ENCODE data around the gene EGFR. TPM values are rescaled to one million over a fixed set of nuclear protein-coding genes. Genes with fewer than 3 reads are reported as not detected.

The EGFR gene
- polyA plus RNA-seq, 1 of the 3 experiments (the other 2 are of a cell fraction) = 37.6 TPM

GRCh38 chr7:54989453-54990225, 29.2 kb upstream of the EGFR start:
- Histone ChIP-seq H3K9ac (no peak overlapping the region), H3K9me3 (peaks cover 5% of the 10 kb centered on the region; the same call in 1 of the 2 replicates), H3K4me1 (ENCODE audit: control insufficient read depth in 1 of 2, insufficient read depth in 2 of 2, low read depth in 1 of 2, low read length in 1 of 2) (peaks cover 3 to 5% of the 10 kb centered on the region in 2 experiments; a peak in 1 of 4 replicates), H2AFZ (ENCODE audit: low read depth) (no peak overlapping the region), H3F3A (replicated peaks; ENCODE audit: insufficient read depth) (peaks cover 13% of the 10 kb centered on the region), H3K36me3 (replicated peaks in 1 of 2; ENCODE audit: control insufficient read depth in 1 of 2, insufficient read depth in 2 of 2, low read length in 1 of 2) (no peaks in the 10 kb centered on the region), H3K9me2 (no peaks in the 10 kb centered on the region), H3K79me2 (ENCODE audit: insufficient read depth) (no peaks in the 10 kb centered on the region), H3K4me3 (ENCODE audit: low read depth in 2 of 2, low read length in 1 of 2) (no peak overlapping the region), H3K4me2 (no peak overlapping the region), H3K27me3 (ENCODE audit: insufficient read depth) (no peaks in the 10 kb centered on the region), H4K20me1 (ENCODE audit: insufficient read depth) (no peaks in the 10 kb centered on the region), H3K27ac (ENCODE audit: low read depth in 2 of 2, low read length in 1 of 2) (no peak overlapping the region)
- WGBS (ENCODE audit: low lambda C conversion rate) = 64% methylated on average over 4 of the region's 4 CpGs
- POLR2A ChIA-PET = no interaction called here
- no peak for DNase-seq
- TF ChIP-seq TCF12 (IDR thresholded peaks at IDR 0.05) (0 out of 2 replicates have a peak, but pooled peaks have one; percentile 21), RAD21 (IDR thresholded peaks at IDR 0.05; ENCODE audit: low read length) (no peak)
- CTCF ChIA-PET = no interaction called here

GRCh38 chr7:54991341-54991740, 27.5 kb upstream of the EGFR start:
- DNase-seq = no peak
- H4K20me1 ChIP-seq (ENCODE audit: insufficient read depth) = no peaks in the 10 kb centered on the region
- no peak overlapping the region for H3K4me2 ChIP-seq
- no peak overlapping the region for H3K4me3 ChIP-seq (ENCODE audit: low read depth in 2 of 2, low read length in 1 of 2)
- peaks cover 0 to 13% of the 10 kb centered on the region in 2 experiments; a peak in 2 of 4 replicates for H3K4me1 ChIP-seq (ENCODE audit: control insufficient read depth in 1 of 2, insufficient read depth in 2 of 2, low read depth in 1 of 2, low read length in 1 of 2)
- H3K9me2 ChIP-seq = no peaks in the 10 kb centered on the region
- H3K36me3 ChIP-seq (replicated peaks in 1 of 2; ENCODE audit: control insufficient read depth in 1 of 2, insufficient read depth in 2 of 2, low read length in 1 of 2) = no peaks in the 10 kb centered on the region
- ChIA-PET CTCF (interaction anchor here (0.7 kb wide), 1 partner anchor 17 kb away, joined by 4 read pairs; no protein-coding TSS in a partner anchor), POLR2A (no interaction called here)
- no peaks in the 10 kb centered on the region for H3K27me3 ChIP-seq (ENCODE audit: insufficient read depth)
- no peak overlapping the region for H3K27ac ChIP-seq (ENCODE audit: low read depth in 2 of 2, low read length in 1 of 2)
- H2AFZ ChIP-seq (ENCODE audit: low read depth) = no peak overlapping the region
- TF ChIP-seq RFX5 (IDR thresholded peaks at IDR 0.05; ENCODE audit: low read length) = no peak
- no peak for TF ChIP-seq FOSL2 (IDR thresholded peaks at IDR 0.05; ENCODE audit: borderline replicate concordance, low read depth)
- no peak for TF ChIP-seq MAX (IDR thresholded peaks at IDR 0.05; ENCODE audit: low read depth)
- no peak for TF ChIP-seq TEAD4 (IDR thresholded peaks at IDR 0.05; ENCODE audit: borderline replicate concordance, insufficient read depth)
- TF ChIP-seq IRF3 (IDR thresholded peaks at IDR 0.05; ENCODE audit: low read depth, low read length) = no peak
- no peak for TF ChIP-seq RAD21 (IDR thresholded peaks at IDR 0.05; ENCODE audit: low read length)
- no peak for TF ChIP-seq MEF2A (IDR thresholded peaks at IDR 0.05; ENCODE audit: borderline replicate concordance, low read depth)
- TF ChIP-seq USF1 (IDR thresholded peaks at IDR 0.05; ENCODE audit: borderline replicate concordance, low read depth) = no peak
- TF ChIP-seq CHD2 (IDR thresholded peaks at IDR 0.05; ENCODE audit: low read length, partially characterized antibody) = no peak
- TF ChIP-seq PBX3 (IDR thresholded peaks at IDR 0.05) = no peak
- no peak for TF ChIP-seq JUND (IDR thresholded peaks at IDR 0.05)
- no peak for TF ChIP-seq ELF1 (IDR thresholded peaks at IDR 0.05)
- 95% methylated on average over 13 of the region's 13 CpGs for WGBS (ENCODE audit: low lambda C conversion rate)
- H3F3A ChIP-seq (replicated peaks; ENCODE audit: insufficient read depth) = peaks cover 15% of the 10 kb centered on the region
- no peaks in the 10 kb centered on the region for H3K79me2 ChIP-seq (ENCODE audit: insufficient read depth)
- H3K9me3 ChIP-seq = peaks cover 5% of the 10 kb centered on the region; the same call in 1 of the 2 replicates
- H3K9ac ChIP-seq = no peak overlapping the region

Measured in SK-N-SH (cell line).